ENCODE measurements around the gene SHROOM4. TPM values are rescaled to one million over a fixed set of nuclear protein-coding genes. Genes with fewer than 3 reads are reported as not detected.

The SHROOM4 gene
- total RNA-seq, 2 donors from 2014 or later: 9.2 to 13.6 TPM

- H3K27me3 ChIP-seq: no peaks in the 10 kb centered on the region
- H3K4me3 ChIP-seq: peak overlapping the region; percentile 31 to 39
- peak overlapping the region; percentile 46 to 56 for H3K27ac ChIP-seq
- peaks cover 0 to 4% of the 10 kb centered on the region in 2 donors for H3K4me1 ChIP-seq
- no peak for DNase-seq (ENCODE audit: low spot score)
- H3K9me3 ChIP-seq: no peaks in the 10 kb centered on the region
- H3K36me3 ChIP-seq: no peaks in the 10 kb centered on the region
- TF ChIP-seq, protein P1, sequence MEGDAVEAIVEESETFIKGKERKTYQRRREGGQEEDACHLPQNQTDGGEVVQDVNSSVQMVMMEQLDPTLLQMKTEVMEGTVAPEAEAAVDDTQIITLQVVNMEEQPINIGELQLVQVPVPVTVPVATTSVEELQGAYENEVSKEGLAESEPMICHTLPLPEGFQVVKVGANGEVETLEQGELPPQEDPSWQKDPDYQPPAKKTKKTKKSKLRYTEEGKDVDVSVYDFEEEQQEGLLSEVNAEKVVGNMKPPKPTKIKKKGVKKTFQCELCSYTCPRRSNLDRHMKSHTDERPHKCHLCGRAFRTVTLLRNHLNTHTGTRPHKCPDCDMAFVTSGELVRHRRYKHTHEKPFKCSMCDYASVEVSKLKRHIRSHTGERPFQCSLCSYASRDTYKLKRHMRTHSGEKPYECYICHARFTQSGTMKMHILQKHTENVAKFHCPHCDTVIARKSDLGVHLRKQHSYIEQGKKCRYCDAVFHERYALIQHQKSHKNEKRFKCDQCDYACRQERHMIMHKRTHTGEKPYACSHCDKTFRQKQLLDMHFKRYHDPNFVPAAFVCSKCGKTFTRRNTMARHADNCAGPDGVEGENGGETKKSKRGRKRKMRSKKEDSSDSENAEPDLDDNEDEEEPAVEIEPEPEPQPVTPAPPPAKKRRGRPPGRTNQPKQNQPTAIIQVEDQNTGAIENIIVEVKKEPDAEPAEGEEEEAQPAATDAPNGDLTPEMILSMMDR (IDR thresholded peaks at IDR 0.05): no peak
Measured at GRCh38 chrX:50643525-50644137, 170.4 kb downstream of the SHROOM4 start.

DNA sequence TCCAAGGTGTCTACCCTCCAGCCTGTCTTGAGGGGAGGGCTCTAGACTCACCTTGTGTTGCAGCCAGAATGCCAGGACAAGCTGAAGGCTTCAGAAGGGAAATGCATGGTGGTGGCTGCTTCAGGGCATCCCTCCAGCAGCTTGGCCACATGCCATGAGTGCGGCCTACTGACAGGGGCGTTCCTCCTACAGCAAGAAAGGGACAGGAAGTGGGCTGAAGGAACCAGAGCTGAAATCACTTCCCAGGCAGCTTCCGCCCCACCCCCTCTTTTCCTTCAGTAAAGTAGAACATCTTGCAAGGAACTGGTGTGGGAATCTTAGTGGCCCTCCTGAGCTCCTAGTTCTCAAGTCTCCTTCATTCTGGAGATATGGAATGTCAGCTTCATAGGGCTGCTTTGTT is 175.9 kb downstream of the SHROOM4 start:
- H3K4me3 ChIP-seq: no peak overlapping the region
- H3K9me3 ChIP-seq: no peaks in the 10 kb centered on the region
- H3K36me3 ChIP-seq: peaks cover 11% of the 10 kb centered on the region
- H3K27me3 ChIP-seq: no peaks in the 10 kb centered on the region
- DNase-seq (ENCODE audit: low spot score): no peak
- no peak overlapping the region for H3K27ac ChIP-seq
- TF ChIP-seq, protein P1 (IDR thresholded peaks at IDR 0.05): no peak
- H3K4me1 ChIP-seq: peaks cover 0 to 16% of the 10 kb centered on the region in 2 donors

- Histone ChIP-seq H3K4me3 (no peak overlapping the region), H3K9me3 (no peaks in the 10 kb centered on the region), H3K27ac (no peak overlapping the region), H3K27me3 (no peaks in the 10 kb centered on the region), H3K36me3 (peaks cover 11% of the 10 kb centered on the region), H3K4me1 (peaks cover 0 to 16% of the 10 kb centered on the region in 2 donors)
- TF ChIP-seq, protein P1 (IDR thresholded peaks at IDR 0.05): no peak
- DNase-seq (ENCODE audit: low spot score): no peak
Measured at GRCh38 chrX:50635817-50636365, 178.1 kb downstream of the SHROOM4 start.

GRCh38 chrX:50635162-50635561 is 178.8 kb downstream of the SHROOM4 start:
- TF ChIP-seq, protein P1 (IDR thresholded peaks at IDR 0.05): no peak
- DNase-seq (ENCODE audit: low spot score): no peak
- peaks cover 11% of the 10 kb centered on the region for H3K36me3 ChIP-seq
- H3K4me1 ChIP-seq: peaks cover 0 to 16% of the 10 kb centered on the region in 2 donors
- H3K27me3 ChIP-seq: no peaks in the 10 kb centered on the region
- no peak overlapping the region for H3K27ac ChIP-seq
- no peaks in the 10 kb centered on the region for H3K9me3 ChIP-seq
- H3K4me3 ChIP-seq: no peak overlapping the region

- no peak overlapping the region for H3K4me3 ChIP-seq
- H3K27ac ChIP-seq: no peak overlapping the region
- H3K9me3 ChIP-seq: no peaks in the 10 kb centered on the region
- H3K4me1 ChIP-seq: no peaks in the 10 kb centered on the region
- H3K36me3 ChIP-seq: peaks cover 6% of the 10 kb centered on the region
- TF ChIP-seq, protein P1 (IDR thresholded peaks at IDR 0.05): no peak
- DNase-seq (ENCODE audit: low spot score): no peak
- H3K27me3 ChIP-seq: no peaks in the 10 kb centered on the region
Measured at GRCh38 chrX:50629774-50630173, 184.2 kb downstream of the SHROOM4 start.

GRCh38 chrX:50627696-50628095 is 186.3 kb downstream of the SHROOM4 start:
- Histone ChIP-seq H3K4me1 (no peaks in the 10 kb centered on the region), H3K4me3 (no peak overlapping the region), H3K9me3 (no peaks in the 10 kb centered on the region), H3K27me3 (no peaks in the 10 kb centered on the region), H3K36me3 (no peaks in the 10 kb centered on the region), H3K27ac (no peak overlapping the region)
- TF ChIP-seq, protein P1 (IDR thresholded peaks at IDR 0.05): no peak
- DNase-seq (ENCODE audit: low spot score): no peak

Data from right atrium auricular region (tissue), 2 donors.